Myocyte (in vitro differentiated cells): ENCODE results near the gene WHRN. TPM values are rescaled to one million over a fixed set of nuclear protein-coding genes. Genes with fewer than 3 reads are reported as not detected.
A peak's percentile ranks its signal among the peaks of the same experiment; 100 is the strongest.

Experiments used
- DNase-seq: peaks from one replicate; pipeline ENCODE4 v3.0.0-alpha.2; 2012; ENCODE audit warnings: low read depth
- total RNA-seq: library from RNA; depleted of rRNA; stranded (reverse); fragments of >200 nt; gene quantifications from 2 replicates; pipeline ENCODE4 v1.2.3, GENCODE V29; 2014

Gene WHRN
- total RNA-seq, 1 donor from 2014 or later: 1.7 TPM

DNA sequence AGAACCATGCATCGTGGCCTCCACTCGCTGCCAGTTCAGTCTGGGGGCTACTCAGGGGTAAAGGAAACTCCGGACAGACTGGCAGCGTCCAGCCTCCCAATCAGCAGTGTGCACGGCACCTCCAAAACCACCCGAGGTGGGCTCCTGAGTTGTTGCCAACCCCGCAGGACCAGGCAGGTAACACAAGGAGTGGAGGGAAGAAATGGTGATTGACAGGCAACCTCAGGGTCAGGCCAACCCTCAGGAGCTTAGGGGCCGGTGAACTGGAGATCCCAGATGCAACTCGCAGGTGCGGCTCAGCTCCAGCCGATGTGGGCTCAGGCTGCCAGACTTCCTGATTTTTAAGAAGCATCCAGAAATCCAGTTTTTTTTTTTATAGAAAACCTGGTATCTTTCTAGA is 80.1 kb downstream of the WHRN start:
- DNase-seq: no peak

DNA sequence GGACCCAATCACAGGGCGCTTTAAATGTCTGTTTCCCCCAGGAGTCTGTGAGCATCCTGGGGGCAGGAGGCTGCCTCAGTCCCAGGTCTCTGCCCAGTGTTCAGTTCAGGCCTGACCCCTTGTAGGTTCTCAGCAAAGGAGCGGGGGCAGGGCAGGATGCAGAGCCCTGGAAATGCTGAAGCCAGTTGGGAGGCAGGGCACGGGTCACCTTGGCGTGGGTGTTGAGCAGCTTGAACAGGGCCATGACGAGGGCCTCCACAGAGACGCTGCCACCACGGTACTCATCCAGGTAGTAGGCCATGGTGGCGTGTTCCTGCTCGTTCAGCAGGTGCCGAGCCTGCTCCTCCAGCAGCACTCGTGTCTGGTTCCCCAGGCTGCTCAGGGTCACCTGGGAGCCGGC is 81.1 kb downstream of the WHRN start:
- no peak for DNase-seq

DNA sequence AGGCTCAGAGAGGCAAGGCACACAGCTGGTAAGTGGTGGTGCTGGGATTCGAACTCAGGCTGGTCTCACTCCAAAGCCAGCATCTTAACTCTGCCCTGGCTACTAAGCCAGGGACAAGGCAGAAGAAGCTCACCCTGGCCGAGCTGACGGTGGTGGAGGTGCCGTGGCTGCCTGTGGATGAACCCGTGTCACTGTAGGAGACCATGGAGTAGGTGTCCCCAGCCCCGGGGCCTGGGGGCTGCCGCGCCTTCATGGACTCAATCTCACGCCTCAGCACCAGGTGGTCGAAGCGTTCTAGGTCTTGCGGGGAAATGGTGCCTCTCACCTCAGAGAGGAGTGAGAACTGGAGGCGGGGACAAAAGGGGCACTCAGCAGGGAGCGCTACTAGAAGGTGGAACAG is 82.1 kb downstream of the WHRN start:
- no peak for DNase-seq

DNA sequence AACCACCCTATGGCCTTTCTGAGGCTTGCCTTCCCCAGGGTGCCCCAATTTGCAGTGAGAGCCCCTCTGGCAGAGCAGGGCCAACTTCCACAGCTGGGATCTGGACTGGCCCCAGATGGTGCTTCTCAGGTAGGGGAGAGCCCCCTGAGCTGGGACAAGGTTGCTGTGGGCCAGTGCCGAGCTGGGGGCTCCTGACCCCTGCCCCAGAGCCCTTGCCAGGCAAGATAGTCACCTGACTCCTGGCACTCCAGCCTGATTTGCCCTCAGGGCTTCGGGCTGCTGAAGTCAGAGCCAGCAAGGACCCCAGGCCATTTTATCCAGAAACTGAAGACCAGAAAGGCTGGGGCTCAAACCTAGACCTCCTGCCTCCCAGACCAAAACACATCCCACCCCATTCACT is 84.1 kb downstream of the WHRN start:
- no peak for DNase-seq

DNA sequence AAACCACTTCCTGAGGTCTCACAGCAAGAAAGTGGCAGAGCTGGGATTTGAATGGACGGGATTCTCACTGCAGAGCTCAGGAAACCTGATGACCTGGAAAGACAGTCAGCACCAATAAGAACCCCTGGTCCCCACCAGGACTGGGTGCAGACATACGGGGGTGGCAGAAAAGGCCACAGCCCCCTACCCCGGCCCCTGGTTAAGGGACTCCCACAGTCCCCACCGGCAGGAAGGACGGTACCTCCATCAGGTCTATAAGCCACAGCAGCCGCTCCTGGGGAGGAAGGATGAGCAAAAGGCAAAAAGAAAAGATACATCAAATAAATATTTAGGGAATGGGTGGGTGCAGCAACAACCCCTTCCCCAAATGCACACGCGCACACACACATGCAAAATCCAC is 85.5 kb downstream of the WHRN start:
- DNase-seq: no peak

DNA sequence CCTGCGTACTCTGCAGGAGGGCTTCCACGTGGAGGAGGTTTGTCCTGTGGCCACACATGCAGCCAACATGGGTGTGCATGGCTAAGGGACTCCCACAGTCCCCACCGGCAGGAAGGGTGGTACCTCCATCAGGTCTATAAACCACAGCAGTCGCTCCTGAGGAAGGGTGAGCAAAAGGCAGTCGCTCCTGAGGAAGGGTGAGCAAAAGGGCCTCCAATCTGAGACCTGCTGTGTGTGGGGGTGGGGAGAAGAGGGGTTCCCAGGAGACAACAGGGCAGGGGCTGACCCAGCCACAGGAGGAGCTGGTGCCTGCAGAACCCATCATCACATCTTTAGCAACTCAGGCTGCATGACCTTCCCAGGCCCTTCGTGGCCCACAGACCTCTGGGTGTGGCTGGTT is 87.2 kb downstream of the WHRN start:
- no peak for DNase-seq

DNA sequence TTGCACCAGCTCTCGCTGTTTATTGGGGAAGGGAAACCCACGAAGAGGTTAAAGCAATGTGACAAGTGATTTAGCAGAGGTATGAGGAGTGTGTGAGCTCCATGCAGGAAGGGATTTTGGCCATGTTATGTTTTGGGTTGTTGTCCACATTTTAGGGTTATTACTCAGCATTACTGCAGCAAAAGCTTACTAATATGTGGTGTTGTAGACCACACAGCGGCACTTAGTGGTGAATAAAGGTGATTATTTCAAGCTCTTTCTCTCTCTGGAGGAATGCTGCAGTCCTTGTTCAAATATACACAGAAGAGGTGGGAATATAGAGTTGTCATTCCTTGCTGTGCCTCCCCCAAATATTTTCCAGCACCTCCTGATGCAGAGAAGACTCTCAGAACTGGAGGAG is 87.8 kb downstream of the WHRN start:
- no peak for DNase-seq

DNA sequence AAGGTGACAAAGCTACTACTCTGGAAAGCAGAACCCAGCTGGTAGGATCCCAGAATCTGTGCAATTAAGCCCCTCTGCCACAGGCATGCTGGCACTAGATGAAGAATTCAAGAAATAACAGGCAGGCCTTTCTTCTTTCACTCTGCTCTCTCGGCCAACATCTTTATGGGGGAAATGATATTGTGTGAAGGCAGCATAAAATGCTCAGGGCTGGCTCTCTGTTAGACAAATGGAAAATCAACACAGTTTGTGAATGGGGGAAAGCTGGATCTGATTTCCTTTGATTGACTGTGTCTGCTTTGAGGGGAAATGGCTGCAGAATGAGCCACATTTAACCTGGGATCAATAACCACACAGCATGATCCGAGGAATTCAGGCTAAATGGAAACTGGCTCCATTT is 88.4 kb downstream of the WHRN start:
- no peak for DNase-seq

DNA sequence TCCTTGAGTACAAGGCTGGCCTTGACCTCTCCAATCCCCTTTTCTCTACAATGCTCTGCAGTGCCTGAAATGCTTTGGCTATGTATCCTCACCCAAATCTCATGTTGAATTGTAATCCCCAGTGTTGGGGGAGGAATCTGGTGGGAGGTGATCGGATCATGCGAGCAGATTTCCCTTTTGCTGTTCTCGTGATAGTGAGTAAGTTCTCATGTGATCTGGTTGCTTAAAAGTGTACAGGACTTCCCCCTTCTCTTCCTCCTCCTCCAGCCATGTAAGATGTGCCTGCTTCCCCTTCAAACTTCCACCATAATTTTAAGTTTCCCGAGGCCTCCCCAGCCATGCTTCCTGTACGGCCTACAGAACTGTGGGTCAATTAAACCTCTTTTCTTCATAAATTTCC is 89.0 kb downstream of the WHRN start:
- no peak for DNase-seq

DNA sequence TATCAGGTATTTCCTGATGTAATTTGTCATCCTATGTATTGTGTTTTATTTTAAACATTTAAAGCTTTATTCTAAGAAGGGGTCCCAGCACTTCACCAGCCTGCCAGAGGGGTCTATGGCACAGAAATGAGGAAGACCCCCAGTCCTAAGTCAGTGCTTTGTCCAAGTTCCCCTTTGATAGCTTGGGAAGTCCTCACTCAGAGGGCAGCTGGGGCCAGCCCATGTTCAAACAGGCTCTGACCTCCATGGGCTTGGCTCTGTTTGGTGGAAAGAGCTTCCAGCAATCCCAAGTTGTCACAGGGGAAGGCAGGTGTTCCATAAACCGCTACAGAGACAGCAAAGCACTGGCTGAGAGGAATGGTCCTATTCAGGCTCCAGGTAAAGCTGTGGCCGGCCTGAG is 90.9 kb downstream of the WHRN start:
- no peak for DNase-seq

DNA sequence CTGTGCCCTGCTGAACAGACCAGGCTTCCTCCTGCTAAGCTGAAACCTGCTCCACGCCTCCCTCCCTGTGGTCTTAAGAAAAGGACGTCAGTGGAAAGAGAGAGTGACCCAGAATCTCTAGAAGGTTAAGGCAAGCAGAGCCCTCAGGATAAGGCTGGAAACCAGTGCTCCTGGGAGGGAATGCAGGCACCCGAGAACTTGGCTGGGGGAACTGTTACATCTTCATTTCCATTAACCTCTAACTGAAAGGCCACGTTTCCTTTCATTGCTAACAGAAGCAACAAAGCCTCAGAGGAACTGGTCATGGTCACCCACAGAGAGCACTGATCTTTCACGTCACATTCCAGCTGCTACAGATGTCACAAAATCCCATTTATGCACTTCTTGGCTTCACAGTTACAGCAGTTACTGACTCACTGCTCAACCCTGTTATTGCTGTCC is 91.4 kb downstream of the WHRN start:
- peak; percentile 36 for DNase-seq

DNA sequence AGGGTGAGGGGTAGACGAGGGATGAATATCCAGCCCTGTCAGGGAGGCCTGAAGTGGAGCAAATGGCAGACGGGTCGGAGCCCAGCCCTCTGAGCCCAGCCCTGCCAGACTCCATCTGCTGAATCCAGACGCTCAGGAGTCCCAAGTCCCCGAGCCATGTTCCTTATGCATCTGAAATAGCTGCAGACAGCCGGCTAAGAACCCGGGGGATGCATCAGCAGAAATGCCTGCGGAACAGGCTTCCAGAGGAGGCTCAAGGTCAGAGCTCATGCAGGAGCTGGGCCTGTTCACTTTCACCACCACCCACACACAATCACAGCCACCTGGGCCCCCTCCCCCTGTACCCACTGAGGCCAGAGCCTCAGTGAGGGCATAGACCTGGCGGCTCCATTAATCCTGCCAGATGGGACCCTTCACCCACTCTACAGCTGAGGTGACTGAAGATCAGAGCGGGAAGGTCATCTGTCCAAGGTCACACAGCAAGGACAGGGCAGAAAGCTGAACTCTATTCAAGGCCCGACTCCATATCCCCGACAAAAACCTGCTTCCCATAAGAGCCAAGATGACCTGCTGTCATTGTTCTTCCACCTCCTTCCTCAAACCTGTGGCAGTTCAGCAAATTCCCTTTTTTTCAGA is 93.1 kb downstream of the WHRN start:
- DNase-seq: no peak

DNA sequence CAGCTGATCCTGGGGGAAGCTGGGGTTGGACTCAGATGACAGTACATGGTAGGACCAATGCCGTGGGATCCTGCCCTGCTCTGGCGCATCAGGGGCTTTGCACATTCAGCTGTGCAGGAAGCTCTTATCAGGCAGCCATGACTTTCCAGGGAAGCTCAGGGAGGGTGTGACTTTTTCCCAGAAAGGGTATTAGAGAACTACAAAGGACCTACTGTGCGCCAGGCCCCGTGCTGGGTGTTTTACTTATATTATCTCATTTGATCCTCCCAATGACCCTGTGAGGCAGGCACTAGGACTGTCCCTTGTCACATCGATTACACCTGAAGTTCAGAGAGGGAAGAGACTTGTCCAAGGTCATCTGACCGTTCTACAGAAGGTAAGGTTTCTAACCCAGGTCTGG is 93.8 kb downstream of the WHRN start:
- no peak for DNase-seq

DNA sequence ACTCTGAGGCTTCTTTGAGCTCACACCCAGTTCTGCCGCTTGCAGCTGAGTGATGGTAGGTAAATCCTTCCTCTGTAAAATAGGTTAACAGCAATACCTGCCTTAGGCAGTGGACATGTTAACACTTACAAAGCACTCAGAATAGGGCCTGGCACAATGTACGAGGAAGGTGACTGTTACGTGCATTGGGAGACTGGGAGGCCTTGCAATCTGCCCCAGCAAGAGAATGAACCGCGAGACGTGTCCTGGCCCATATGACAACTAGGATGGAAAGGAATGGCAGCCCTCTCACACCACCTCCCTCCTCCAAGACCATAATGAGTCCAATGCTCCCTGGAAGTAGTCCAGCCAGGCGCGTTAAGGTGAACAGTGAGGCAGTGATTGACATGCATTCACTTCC is 94.4 kb downstream of the WHRN start:
- no peak for DNase-seq

DNA sequence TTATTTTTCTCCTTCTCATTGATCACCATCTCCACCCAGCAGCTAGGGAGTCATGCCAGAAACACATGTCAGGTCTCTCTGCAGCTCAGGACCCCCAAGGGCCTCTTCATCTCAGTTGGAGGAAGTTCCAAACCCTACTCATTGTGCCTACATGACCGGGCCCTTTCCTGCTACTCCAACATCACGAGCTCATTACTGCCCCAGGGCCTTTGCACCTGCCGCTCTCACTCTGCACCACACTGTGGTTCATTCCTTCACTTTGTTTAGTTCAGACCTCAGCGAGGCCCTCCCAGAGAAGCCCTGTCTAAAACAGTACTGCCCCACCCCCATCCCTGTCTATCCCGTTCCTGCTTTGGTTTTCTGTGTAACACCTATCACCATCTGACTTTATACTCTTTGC is 95.4 kb downstream of the WHRN start:
- DNase-seq: no peak

DNA sequence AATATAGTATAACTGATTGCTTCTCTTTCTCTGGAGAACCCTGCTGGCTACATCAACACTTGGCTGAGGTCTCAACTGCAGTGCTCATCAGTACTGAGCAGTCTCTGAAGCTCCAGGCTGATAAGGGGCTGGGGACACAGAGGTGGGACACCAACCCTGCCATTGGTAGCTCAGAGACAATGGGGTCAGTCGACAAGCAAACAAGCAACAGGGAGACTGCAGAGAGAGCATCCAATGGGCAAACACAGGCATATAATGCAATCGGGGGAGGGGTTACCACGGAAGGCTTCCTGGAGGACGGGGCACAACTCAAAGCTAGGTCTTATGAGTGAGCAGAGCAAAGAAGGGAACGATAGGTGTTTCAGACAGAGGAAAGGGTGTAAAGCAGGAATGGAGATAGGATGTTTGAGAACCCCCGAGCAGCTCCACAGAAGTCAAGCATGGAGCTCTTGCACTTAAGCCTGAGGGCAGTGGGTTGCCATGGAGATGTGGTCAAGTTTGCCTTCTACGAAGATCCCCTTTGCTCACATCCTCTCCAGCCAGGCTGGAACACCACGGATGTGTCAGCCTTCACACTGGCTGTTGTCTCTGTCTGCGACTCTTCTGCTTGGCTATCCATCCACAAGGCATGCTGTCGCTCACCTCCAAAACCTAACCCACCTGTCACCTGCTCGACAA is 96.0 kb downstream of the WHRN start:
- DNase-seq: no peak

DNA sequence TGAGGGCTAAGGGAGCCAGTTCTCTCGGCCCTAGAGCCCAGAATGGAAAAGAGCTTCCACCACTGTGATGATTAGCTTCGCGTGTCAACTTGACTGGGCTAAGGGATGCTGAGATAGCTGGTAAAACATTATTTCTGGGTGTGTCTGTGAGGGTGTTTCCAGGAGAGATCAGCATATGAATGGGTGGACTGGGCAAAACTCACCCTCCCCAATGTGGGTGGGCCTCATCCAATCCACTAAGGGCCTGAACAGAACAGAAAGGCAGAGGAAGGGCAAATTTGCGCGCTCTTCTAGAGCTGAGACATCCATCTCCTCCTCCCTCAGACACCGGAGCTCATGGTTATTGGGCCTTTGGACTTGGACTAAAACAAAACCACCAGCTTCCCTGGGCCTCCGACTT is 96.6 kb downstream of the WHRN start:
- DNase-seq: no peak

DNA sequence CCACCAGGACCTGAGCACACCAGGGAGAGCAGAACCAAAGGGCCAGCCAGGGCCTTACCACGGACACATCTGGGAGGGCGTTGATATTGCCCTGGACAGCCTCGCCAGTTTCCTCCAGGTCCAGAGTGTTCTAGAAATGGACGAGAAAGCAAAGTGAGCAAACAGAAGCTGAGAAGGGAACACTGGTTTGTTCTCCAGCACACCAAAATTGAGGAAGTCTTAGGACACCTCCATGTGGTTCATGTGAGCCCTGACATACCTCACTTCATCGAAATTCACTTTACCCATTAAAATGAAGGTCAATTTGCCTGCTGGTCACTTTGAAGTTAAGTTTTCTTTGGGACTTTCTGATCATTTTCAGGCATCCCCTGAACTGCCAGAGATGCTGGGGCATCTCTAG is 97.4 kb downstream of the WHRN start:
- no peak for DNase-seq

DNA sequence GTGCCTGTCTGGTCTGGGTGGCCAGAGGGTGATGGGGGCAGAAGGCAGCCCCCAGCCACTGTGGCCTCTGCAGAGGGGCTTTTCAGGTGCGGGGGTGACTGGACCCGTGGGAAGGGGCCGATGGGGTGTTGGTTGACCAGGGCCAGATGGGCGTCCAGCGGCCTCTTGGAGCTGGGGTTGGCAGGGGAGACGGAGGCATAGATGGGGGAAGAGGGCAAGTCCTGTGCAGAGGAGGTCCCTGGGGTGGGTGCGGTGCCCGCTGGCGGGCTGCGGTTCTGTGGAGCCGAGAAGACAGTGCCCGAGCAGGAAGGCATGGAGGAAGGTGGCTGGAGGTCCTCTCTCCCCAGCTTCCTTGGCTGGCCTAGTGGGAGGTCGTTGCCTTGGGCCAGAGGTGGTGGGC is 98.8 kb downstream of the WHRN start:
- no peak for DNase-seq

DNA sequence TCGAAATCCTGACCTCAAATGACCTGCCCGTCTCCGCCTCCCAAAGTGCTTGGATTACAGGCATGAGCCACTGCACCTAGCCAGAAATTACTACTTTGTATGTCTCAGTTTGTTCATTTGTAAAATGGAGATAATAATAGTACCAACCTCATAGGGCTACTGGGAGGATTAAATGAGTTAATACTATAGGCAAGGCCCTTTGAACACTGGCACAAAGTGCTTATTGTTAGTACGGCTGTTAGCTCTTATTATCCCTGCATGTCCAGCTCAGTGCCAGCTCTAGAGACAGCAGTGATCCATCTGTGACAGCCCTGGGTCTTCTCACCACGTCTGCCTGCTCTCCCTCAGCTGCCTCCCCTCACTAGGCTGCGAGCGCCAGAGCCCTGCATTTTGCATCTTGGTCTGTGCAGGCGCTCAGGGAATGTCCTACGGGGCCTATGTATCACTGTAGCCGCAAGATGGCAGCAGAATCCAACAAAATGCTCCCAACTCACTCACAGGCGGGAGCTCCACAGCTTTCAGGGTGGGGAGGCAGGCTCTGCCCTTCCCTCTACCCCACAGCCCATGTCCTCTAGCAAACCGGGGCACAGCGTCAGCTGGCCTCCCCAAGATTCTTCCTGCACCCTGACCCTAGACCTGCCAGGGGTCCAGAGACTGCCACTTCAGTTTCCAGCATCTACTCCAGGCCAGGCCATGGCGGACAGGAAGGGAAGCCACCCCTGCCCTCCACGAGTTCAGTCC is 99.8 kb downstream of the WHRN start:
- DNase-seq: peak; percentile 83

DNA sequence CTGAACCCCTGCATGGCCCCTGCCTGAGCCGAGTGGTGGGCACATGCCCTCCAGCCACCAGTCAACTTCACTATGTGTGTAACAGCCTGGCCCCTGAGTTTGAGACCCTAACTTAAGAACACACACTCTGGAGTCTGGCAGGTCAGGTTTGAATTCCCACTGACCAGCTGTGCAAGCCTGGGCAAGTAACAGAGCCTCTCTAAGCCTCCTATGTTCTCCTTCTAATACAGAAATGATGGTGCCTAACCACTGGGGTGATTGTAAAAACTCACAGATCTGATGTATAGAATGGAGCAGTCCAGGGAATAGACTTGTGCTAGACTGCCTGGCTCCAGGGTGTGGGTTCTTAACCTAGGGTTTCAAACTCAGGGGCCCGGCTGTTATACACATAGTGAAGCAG is 100.7 kb downstream of the WHRN start:
- DNase-seq: no peak

DNA sequence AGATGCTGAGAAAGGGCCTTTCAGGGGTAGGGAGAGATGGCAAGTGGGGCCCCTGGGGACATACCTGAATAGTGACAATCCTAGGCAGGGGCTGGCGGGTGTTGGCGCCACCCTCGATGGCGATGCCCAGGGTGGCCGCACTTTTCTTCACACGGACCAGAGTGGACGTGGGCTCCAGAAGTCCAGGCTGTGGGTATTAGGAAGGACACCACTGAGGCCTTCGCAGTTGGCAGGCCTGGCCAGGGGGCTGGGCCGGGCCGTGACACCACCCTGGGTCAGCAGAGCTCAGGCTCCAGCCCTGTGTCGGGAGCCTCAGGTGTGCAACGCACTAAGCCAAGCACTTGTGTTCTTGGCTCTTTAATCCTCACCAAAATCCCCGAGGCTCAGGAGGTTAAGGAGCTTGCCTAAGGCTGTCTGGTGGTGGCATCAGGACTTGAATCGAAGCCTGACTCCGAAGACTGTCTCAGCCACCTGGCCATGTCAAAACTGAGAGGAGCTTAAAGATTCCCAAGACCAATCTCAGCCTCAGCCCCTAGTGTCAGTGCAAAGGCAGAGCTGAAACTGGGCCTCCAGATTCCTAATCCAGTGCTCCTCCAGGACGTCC is 102.0 kb downstream of the WHRN start:
- DNase-seq: no peak
